GM06990 (cell line): ENCODE measurements around the gene MRPL41.
A peak's percentile ranks its signal among the peaks of the same experiment; 100 is the strongest.
"Not testable (repeated sequence)": the region's sequence is repeated elsewhere in the genome, so short reads cannot be mapped to it uniquely, and the experiment has no call there.

Source experiments
- DNase-seq: peaks from one replicate; pipeline ENCODE4 v3.0.0-alpha.2; 2011; ENCODE audit not compliant: insufficient read length; ENCODE audit errors: extremely low read depth
- H3K27me3 ChIP-seq: replicated peaks from 2 replicates; pipeline ENCODE4 v1.6.0; 2011; ENCODE audit warnings: low read length; ENCODE audit not compliant: control insufficient read depth, insufficient read depth
- H3K36me3 ChIP-seq: 2 replicates; pipeline ENCODE4 v1.5.1; 2011; ENCODE audit warnings: low read length; ENCODE audit not compliant: control insufficient read depth, insufficient read depth
- H3K4me3 ChIP-seq: replicated peaks from 2 replicates; pipeline ENCODE4 v1.5.1; 2011; ENCODE audit warnings: low read depth, mild to moderate bottlenecking, control low read depth, low read length
- CTCF ChIP-seq: IDR thresholded peaks from 2 replicates; pipeline ENCODE4 v1.5.1; 2011; ENCODE audit warnings: low read length, control low read depth, mild to moderate bottlenecking, inconsistent platforms; ENCODE audit not compliant: insufficient read depth, poor library complexity, severe bottlenecking

MRPL41 gene

GRCh38 chr9:137531099-137531765 lies 20.4 kb upstream of the MRPL41 start:
- no peak for DNase-seq
- TF ChIP-seq CTCF = no peak

GRCh38 chr9:137532891-137533468 lies 18.7 kb upstream of the MRPL41 start:
- H3K27me3 ChIP-seq, H3K36me3 ChIP-seq, DNase-seq, H3K4me3 ChIP-seq: not testable (repeated sequence)

More at GRCh38 chr9:137531099-137531765, 20.4 kb upstream of the MRPL41 start:
- H3K4me3 ChIP-seq = no peak overlapping the region
- H3K36me3 ChIP-seq = no peaks in the 10 kb centered on the region
- H3K27me3 ChIP-seq = no peaks in the 10 kb centered on the region

GRCh38 chr9:137534256-137535119 lies 17.2 kb upstream of the MRPL41 start:
- no peaks in the 10 kb centered on the region for H3K27me3 ChIP-seq
- peak; percentile 73 for TF ChIP-seq CTCF
- no peak overlapping the region for H3K4me3 ChIP-seq
- H3K36me3 ChIP-seq = no peaks in the 10 kb centered on the region
- no peak for DNase-seq

GRCh38 chr9:137535120-137535428 lies 16.6 kb upstream of the MRPL41 start:
- no peaks in the 10 kb centered on the region for H3K36me3 ChIP-seq
- no peaks in the 10 kb centered on the region for H3K27me3 ChIP-seq
- DNase-seq = no peak
- no peak overlapping the region for H3K4me3 ChIP-seq
- no peak for TF ChIP-seq CTCF

GRCh38 chr9:137536594-137537131 lies 15.0 kb upstream of the MRPL41 start:
- H3K4me3 ChIP-seq, H3K27me3 ChIP-seq, H3K36me3 ChIP-seq, DNase-seq: not testable (repeated sequence)

GRCh38 chr9:137538058-137538457 lies 13.6 kb upstream of the MRPL41 start:
- H3K27me3 ChIP-seq = no peaks in the 10 kb centered on the region
- DNase-seq = no peak
- no peak overlapping the region for H3K4me3 ChIP-seq
- no peak for TF ChIP-seq CTCF
- H3K36me3 ChIP-seq = no peaks in the 10 kb centered on the region
